Measurements from ENCODE around the gene LEFTY1. TPM values are rescaled to one million over a fixed set of nuclear protein-coding genes. Genes with fewer than 3 reads are reported as not detected.

The LEFTY1 gene
- total and polyA plus RNA-seq, 9 of the 15 experiments (the other 6 are each of a cell fraction or from before 2014, with no cell fraction given) = 0.07 to 0.24 (median 0.17) TPM; not detected in 5

GRCh38 chr1:225844236-225845061 lies 44.5 kb downstream of the LEFTY1 start (continued):
- TF ChIP-seq, protein P1, sequence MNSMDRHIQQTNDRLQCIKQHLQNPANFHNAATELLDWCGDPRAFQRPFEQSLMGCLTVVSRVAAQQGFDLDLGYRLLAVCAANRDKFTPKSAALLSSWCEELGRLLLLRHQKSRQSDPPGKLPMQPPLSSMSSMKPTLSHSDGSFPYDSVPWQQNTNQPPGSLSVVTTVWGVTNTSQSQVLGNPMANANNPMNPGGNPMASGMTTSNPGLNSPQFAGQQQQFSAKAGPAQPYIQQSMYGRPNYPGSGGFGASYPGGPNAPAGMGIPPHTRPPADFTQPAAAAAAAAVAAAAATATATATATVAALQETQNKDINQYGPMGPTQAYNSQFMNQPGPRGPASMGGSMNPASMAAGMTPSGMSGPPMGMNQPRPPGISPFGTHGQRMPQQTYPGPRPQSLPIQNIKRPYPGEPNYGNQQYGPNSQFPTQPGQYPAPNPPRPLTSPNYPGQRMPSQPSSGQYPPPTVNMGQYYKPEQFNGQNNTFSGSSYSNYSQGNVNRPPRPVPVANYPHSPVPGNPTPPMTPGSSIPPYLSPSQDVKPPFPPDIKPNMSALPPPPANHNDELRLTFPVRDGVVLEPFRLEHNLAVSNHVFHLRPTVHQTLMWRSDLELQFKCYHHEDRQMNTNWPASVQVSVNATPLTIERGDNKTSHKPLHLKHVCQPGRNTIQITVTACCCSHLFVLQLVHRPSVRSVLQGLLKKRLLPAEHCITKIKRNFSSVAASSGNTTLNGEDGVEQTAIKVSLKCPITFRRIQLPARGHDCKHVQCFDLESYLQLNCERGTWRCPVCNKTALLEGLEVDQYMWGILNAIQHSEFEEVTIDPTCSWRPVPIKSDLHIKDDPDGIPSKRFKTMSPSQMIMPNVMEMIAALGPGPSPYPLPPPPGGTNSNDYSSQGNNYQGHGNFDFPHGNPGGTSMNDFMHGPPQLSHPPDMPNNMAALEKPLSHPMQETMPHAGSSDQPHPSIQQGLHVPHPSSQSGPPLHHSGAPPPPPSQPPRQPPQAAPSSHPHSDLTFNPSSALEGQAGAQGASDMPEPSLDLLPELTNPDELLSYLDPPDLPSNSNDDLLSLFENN (IDR thresholded peaks at IDR 0.05; ENCODE audit: low read depth in 2 of 2, low read length in 2 of 2) = no peak
- 0 out of 2 replicates have a peak, but pooled peaks have one; percentile 16 for TF ChIP-seq SUPT5H (IDR thresholded peaks at IDR 0.05)
- no peak for TF ChIP-seq POLR2B (IDR thresholded peaks at IDR 0.05; ENCODE audit: low read depth, partially characterized antibody)
- TF ChIP-seq MAFF (IDR thresholded peaks at IDR 0.05; ENCODE audit: low read length) = no peak
- no peak for TF ChIP-seq PHF8 (IDR thresholded peaks at IDR 0.05; ENCODE audit: borderline replicate concordance, low read length)
- no peak for TF ChIP-seq RFX5 (IDR thresholded peaks at IDR 0.05; ENCODE audit: low read depth, low read length)
- TF ChIP-seq POLR2A (conservative IDR thresholded peaks at IDR 0.05) = peak; percentile 46
- no peak for TF ChIP-seq SMC3 (conservative IDR thresholded peaks at IDR 0.05; ENCODE audit: insufficient read depth, low read depth, low read length)
- no peak for TF ChIP-seq NBN (IDR thresholded peaks at IDR 0.05; ENCODE audit: low read depth)
- TF ChIP-seq POLR2H (tag; IDR thresholded peaks at IDR 0.05; ENCODE audit: low read depth) = no peak
- TF ChIP-seq POLR2G (IDR thresholded peaks at IDR 0.05; ENCODE audit: low read depth, low read length) = peak; percentile 66
- TF ChIP-seq FOXA3 (CRISPR knock-in tag; conservative IDR thresholded peaks at IDR 0.05 in 1 of 2, IDR thresholded peaks at IDR 0.05 in 1 of 2) = no peak
- TF ChIP-seq CHD1 (IDR thresholded peaks at IDR 0.05; ENCODE audit: low read length) = no peak
- TF ChIP-seq, protein P2, sequence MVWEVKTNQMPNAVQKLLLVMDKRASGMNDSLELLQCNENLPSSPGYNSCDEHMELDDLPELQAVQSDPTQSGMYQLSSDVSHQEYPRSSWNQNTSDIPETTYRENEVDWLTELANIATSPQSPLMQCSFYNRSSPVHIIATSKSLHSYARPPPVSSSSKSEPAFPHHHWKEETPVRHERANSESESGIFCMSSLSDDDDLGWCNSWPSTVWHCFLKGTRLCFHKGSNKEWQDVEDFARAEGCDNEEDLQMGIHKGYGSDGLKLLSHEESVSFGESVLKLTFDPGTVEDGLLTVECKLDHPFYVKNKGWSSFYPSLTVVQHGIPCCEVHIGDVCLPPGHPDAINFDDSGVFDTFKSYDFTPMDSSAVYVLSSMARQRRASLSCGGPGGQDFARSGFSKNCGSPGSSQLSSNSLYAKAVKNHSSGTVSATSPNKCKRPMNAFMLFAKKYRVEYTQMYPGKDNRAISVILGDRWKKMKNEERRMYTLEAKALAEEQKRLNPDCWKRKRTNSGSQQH (CRISPR knock-in tag; IDR thresholded peaks at IDR 0.05) = no peak
- no peak for TF ChIP-seq MIER1 (IDR thresholded peaks at IDR 0.05; ENCODE audit: low read depth)
- no peak for TF ChIP-seq ZNF57 (CRISPR knock-in tag; IDR thresholded peaks at IDR 0.05)
- no peak for TF ChIP-seq HDAC8 (tag; IDR thresholded peaks at IDR 0.05)
- TF ChIP-seq SNIP1 (IDR thresholded peaks at IDR 0.05; ENCODE audit: low read depth) = no peak
- no peak for TF ChIP-seq ZNF140 (CRISPR knock-in tag; IDR thresholded peaks at IDR 0.05)
- no peak for TF ChIP-seq DDX20 (tag; IDR thresholded peaks at IDR 0.05; ENCODE audit: low read depth)

All from K562 (cell line).